ENCODE measurements around the gene RAET1L.

Gene RAET1L

DNA sequence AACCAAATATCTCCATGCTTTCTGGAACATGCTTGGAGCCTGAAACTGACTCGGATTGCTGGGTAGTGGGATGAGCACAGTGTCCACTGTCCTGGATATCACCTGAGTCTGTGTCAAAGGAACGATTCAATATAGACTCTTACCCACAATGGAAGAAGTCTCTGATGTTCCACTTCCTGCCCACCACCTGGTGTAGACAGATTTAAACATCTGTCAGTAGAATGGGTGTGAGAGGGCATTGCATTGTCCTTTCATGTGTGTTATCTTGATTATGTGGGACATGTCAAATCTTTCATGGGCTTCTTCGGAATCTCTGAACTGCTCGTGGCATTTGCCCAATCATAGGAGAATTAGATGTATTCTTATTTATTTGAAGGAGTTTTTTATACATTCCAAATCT is 22.8 kb upstream of the RAET1L start:
- Histone ChIP-seq H3K9me3 (ENCODE audit: control insufficient read depth in 5 of 5, low read length in 5 of 5) (no peaks in the 10 kb centered on the region), H3K4me1 (ENCODE audit: control insufficient read depth in 5 of 5, insufficient read depth in 5 of 5, low read length in 5 of 5) (no peaks in the 10 kb centered on the region), H3K4me3 (ENCODE audit: low read depth in 1 of 5, low read length in 5 of 5) (no peak overlapping the region), H3K27ac (ENCODE audit: low read depth, low read length) (no peak overlapping the region), H3K36me3 (ENCODE audit: control insufficient read depth in 5 of 5, insufficient read depth in 5 of 5, low read length in 5 of 5) (no peaks in the 10 kb centered on the region), H3K9ac (ENCODE audit: low read length in 5 of 5) (no peak overlapping the region), H3K27me3 (ENCODE audit: control insufficient read depth in 5 of 5, insufficient read depth in 4 of 5, low read length in 5 of 5) (peaks cover 4 to 14% (median 11%) of the 10 kb centered on the region in 5 donors)

DNA sequence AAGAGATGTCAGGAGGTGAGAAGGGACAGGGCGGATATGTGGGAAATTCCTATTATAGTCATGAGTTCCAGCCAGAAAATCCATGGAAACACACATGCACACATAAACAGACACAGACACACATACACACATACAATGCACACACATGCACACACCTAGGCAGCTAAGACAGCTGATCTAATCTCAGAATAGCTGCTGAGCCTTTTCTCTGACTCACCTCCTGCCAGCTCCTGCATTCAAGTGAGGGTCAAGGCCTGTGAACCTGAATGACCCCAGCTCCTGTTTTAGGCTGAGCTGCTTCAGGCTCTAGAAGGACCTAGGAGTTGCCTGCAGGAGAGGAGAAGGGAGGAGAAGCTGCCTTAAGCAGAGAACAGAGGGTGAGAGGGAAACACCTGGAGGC is 21.6 kb upstream of the RAET1L start:
- Histone ChIP-seq H3K27me3 (ENCODE audit: control insufficient read depth in 5 of 5, insufficient read depth in 4 of 5, low read length in 5 of 5) (peaks cover 0 to 11% (median 4%) of the 10 kb centered on the region in 5 donors), H3K9me3 (ENCODE audit: control insufficient read depth in 5 of 5, low read length in 5 of 5) (no peaks in the 10 kb centered on the region)

DNA sequence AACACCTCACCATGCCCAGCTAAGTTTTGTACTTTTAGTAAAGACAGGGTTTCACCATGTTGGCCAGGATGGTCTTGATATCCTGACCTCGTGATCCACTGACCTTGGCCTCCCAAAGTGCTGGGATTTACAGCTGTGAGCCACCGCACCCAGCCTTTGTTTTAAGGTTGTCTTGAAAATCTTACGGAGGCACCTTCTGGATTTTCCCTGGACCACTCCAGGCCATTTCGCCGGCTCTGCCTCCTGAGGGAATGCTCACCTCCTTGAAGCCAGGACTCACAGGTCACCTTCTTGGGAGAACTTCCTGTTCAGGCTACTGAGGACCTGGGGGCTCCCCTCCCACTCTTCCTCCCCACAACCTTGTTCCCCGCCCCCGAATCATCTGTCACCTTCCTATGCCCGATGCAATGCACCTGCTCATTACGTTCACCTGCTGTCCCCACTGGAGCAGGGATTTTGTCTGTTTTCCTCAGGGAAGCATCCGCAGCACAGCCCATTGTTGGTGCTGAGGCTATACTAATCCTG is 19.4 kb upstream of the RAET1L start:
- Histone ChIP-seq H3K36me3 (ENCODE audit: control insufficient read depth in 5 of 5, insufficient read depth in 5 of 5, low read length in 5 of 5) (no peaks in the 10 kb centered on the region), H3K27me3 (ENCODE audit: control insufficient read depth in 5 of 5, insufficient read depth in 4 of 5, low read length in 5 of 5) (peaks cover 5 to 25% (median 10%) of the 10 kb centered on the region in 5 donors), H3K27ac (ENCODE audit: low read depth, low read length) (no peak overlapping the region), H3K4me1 (ENCODE audit: control insufficient read depth in 5 of 5, insufficient read depth in 5 of 5, low read length in 5 of 5) (no peaks in the 10 kb centered on the region), H3K4me3 (ENCODE audit: low read depth in 1 of 5, low read length in 5 of 5) (no peak overlapping the region), H3K9ac (ENCODE audit: low read length in 5 of 5) (no peak overlapping the region), H3K9me3 (ENCODE audit: control insufficient read depth in 5 of 5, low read length in 5 of 5) (no peaks in the 10 kb centered on the region)

More for the DNA sequence above, 21.6 kb upstream of the RAET1L start:
- Histone ChIP-seq H3K9ac (ENCODE audit: low read length in 5 of 5) (no peak overlapping the region), H3K4me1 (ENCODE audit: control insufficient read depth in 5 of 5, insufficient read depth in 5 of 5, low read length in 5 of 5) (no peaks in the 10 kb centered on the region), H3K4me3 (ENCODE audit: low read depth in 1 of 5, low read length in 5 of 5) (no peak overlapping the region), H3K27ac (ENCODE audit: low read depth, low read length) (no peak overlapping the region), H3K36me3 (ENCODE audit: control insufficient read depth in 5 of 5, insufficient read depth in 5 of 5, low read length in 5 of 5) (no peaks in the 10 kb centered on the region)

DNA sequence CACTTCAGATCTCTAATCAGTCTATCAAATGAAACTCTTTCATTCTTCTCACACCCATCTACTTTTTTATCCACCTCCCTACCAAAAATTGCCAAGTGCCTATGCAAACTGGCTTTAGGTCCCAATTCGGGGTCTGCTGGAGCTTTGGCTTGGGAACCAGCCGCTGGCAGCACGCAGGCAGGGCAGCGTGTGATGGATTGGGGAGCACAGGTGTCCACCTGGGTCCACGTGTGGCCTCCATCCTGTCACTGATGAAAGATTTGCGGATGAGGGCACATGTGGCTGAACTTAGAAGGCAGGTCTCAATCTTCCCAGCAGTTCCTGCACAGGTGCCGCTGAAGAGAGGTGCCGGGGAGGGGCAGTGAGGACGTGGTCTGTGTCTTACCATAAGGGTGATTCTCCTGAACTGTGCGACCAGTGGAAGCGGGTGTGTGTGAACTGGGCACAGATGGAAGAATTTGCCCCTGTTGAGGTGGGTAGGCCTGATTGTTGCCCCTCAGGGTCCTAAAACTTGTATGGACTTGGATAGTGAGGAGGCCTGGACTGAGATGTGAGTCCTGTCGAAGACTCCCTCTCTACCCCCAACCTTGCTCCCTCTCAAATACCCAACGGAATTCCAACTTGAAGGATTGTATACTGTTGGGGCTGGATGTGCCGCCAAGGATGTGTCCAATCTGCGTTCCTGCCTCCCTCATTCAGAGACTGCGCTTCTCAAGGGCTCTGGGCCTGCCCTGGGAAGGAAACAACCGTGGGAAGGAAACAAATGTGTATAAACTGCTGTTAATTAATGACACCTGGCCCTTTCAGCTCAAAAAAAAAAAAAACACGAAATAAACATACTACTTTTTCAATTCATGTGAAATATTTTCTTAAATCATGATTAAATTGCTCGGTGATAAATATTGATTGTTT is 18.4 kb upstream of the RAET1L start:
- peaks cover 9 to 33% (median 19%) of the 10 kb centered on the region in 5 donors for H3K27me3 ChIP-seq (ENCODE audit: control insufficient read depth in 5 of 5, insufficient read depth in 4 of 5, low read length in 5 of 5)
- H3K27ac ChIP-seq (ENCODE audit: low read depth, low read length) = no peak overlapping the region
- H3K4me1 ChIP-seq (ENCODE audit: control insufficient read depth in 5 of 5, insufficient read depth in 5 of 5, low read length in 5 of 5) = no peaks in the 10 kb centered on the region
- H3K9ac ChIP-seq (ENCODE audit: low read length in 5 of 5) = no peak overlapping the region
- no peaks in the 10 kb centered on the region for H3K9me3 ChIP-seq (ENCODE audit: control insufficient read depth in 5 of 5, low read length in 5 of 5)
- H3K4me3 ChIP-seq (ENCODE audit: low read depth in 1 of 5, low read length in 5 of 5) = no peak overlapping the region
- H3K36me3 ChIP-seq (ENCODE audit: control insufficient read depth in 5 of 5, insufficient read depth in 5 of 5, low read length in 5 of 5) = no peaks in the 10 kb centered on the region

DNA sequence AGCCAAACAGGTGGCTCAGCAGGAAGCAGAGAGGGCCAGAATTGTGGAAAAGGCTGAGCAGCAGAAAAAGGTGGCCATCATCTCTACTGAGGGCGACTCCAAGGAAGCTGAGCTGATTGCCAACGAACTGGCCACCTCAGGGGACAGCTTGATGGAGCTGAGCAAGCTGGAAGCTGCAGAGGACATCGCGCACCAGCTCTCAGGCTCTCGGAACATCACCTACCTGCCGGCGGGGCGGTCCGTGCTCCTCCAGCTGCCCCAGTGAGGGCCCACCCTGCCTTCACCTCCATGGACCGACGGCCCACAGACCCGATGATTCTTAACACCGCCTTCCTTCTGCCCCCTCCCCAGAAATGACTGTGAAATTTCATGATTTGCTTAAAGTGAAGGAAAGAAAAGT is 17.8 kb upstream of the RAET1L start:
- Histone ChIP-seq H3K27ac (ENCODE audit: low read depth, low read length) (no peak overlapping the region), H3K4me1 (ENCODE audit: control insufficient read depth in 5 of 5, insufficient read depth in 5 of 5, low read length in 5 of 5) (peaks cover 0 to 4% (median 4%) of the 10 kb centered on the region in 5 donors), H3K4me3 (ENCODE audit: low read depth in 1 of 5, low read length in 5 of 5) (no peak overlapping the region), H3K9ac (ENCODE audit: low read length in 5 of 5) (no peak overlapping the region), H3K27me3 (ENCODE audit: control insufficient read depth in 5 of 5, insufficient read depth in 4 of 5, low read length in 5 of 5) (peaks cover 9 to 39% (median 26%) of the 10 kb centered on the region in 5 donors), H3K36me3 (ENCODE audit: control insufficient read depth in 5 of 5, insufficient read depth in 5 of 5, low read length in 5 of 5) (no peaks in the 10 kb centered on the region), H3K9me3 (ENCODE audit: control insufficient read depth in 5 of 5, low read length in 5 of 5) (no peaks in the 10 kb centered on the region)

DNA sequence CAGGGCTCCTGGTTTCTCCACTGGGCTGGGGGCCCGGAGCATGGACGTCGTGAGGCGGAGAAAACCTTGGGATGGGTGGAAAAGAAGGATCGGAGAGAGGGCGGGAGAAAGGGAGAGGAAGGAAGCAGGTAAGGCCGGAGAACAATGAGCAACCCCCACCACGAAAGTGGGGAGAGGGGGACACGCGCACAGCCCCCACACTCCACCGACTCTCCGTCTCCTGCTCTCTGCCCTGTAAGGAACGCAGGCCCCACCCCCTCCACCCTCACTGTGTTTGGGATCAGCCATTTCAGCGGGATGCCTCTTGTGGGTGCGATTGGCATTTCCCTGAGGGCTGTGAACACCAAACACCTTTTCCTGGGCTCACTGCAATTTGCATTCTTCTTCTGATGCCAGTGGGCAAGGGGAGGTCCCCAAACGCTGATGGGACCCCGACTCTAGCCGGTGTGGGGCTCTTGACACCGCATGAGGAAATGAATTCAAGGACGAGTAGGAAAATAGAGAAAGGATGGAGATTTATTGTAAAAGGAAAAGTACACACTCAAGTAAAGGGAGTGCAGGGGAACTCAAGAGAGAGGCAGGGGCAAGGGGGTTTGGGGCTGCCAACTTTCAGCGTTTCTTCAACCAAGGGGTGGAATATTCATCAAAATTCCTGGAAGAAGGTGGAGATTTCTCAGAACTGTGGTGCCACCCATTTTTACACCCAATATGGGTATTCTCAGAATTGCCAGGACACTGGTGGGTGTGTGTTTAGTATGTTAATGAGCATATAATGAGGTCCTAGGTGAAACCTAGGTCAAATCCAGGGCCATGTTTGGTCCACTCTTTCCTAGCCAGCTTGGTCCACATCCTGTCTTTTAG is 13.1 kb upstream of the RAET1L start:
- no peak overlapping the region for H3K27ac ChIP-seq (ENCODE audit: low read depth, low read length)
- peaks cover 2 to 13% (median 12%) of the 10 kb centered on the region in 5 donors for H3K4me1 ChIP-seq (ENCODE audit: control insufficient read depth in 5 of 5, insufficient read depth in 5 of 5, low read length in 5 of 5)
- H3K4me3 ChIP-seq (ENCODE audit: low read depth in 1 of 5, low read length in 5 of 5) = peak overlapping the region in 2 of 5 donors; percentile 29 to 31
- peaks cover 31 to 56% (median 44%) of the 10 kb centered on the region in 5 donors for H3K27me3 ChIP-seq (ENCODE audit: control insufficient read depth in 5 of 5, insufficient read depth in 4 of 5, low read length in 5 of 5)
- no peaks in the 10 kb centered on the region for H3K9me3 ChIP-seq (ENCODE audit: control insufficient read depth in 5 of 5, low read length in 5 of 5)
- H3K9ac ChIP-seq (ENCODE audit: low read length in 5 of 5) = no peak overlapping the region
- no peaks in the 10 kb centered on the region for H3K36me3 ChIP-seq (ENCODE audit: control insufficient read depth in 5 of 5, insufficient read depth in 5 of 5, low read length in 5 of 5)

DNA sequence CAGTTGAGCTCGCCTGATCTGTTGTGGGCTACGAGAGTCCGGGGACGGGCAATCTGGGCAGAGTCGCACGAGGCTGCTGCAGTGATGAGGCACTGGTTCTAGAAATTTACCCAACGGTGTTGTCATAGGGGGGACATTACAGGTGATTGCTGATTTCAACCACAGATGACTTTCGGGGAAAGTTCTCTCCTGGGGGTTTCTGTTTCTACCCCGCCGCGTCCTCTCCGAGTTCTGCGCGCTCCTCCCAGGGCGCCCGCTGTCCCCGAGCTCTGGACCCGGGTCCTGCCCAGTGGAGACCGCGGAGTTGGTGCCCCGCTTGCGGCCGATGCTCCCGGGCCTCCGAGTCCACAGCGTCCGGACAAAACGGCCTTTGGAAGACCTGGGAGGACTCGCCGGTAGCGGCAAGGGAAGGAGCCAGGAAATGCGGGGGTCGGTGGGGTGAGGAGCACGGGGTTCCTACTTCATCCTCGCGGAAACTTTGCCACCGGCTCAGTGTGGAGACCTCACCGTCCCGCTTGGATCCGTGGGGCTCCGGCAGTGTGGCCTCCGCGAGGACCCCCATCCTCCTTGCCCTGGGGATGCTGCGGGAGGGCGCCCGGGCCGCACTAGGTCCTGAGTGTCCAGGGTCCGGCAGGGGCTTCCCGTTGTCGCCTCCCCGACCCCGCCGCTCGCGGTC is 12.3 kb upstream of the RAET1L start:
- Histone ChIP-seq H3K27me3 (ENCODE audit: control insufficient read depth in 5 of 5, insufficient read depth in 4 of 5, low read length in 5 of 5) (peaks cover 31 to 52% (median 44%) of the 10 kb centered on the region in 5 donors), H3K9me3 (ENCODE audit: control insufficient read depth in 5 of 5, low read length in 5 of 5) (no peaks in the 10 kb centered on the region), H3K4me3 (ENCODE audit: low read depth in 1 of 5, low read length in 5 of 5) (peak overlapping the region in 3 of 5 donors; percentile 6 to 31 (median 29)), H3K27ac (ENCODE audit: low read depth, low read length) (no peak overlapping the region), H3K4me1 (ENCODE audit: control insufficient read depth in 5 of 5, insufficient read depth in 5 of 5, low read length in 5 of 5) (peaks cover 2 to 13% (median 12%) of the 10 kb centered on the region in 5 donors), H3K36me3 (ENCODE audit: control insufficient read depth in 5 of 5, insufficient read depth in 5 of 5, low read length in 5 of 5) (no peaks in the 10 kb centered on the region), H3K9ac (ENCODE audit: low read length in 5 of 5) (no peak overlapping the region)

DNA sequence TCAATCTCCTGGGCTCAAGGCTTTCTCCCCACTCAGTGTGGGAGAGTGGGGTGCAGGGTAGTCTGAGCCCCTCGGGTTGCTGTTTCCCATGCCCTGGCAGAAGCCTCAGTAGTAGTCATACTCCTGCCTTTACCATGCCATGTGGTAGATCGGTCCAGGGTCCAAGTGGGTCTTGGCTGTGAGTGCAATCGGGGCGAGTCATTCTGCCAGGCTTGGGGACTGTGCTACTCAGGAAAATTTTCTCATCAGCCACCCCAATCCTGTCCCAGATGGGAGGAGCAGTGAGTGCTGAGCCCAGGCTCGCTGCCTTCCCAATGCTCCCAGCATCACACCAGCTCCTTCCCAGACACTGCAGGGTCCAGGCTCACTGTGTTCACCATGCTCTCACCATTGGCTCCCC is 10.7 kb upstream of the RAET1L start:
- Histone ChIP-seq H3K9me3 (ENCODE audit: control insufficient read depth in 5 of 5, low read length in 5 of 5) (no peaks in the 10 kb centered on the region), H3K36me3 (ENCODE audit: control insufficient read depth in 5 of 5, insufficient read depth in 5 of 5, low read length in 5 of 5) (no peaks in the 10 kb centered on the region), H3K27ac (ENCODE audit: low read depth, low read length) (no peak overlapping the region), H3K4me1 (ENCODE audit: control insufficient read depth in 5 of 5, insufficient read depth in 5 of 5, low read length in 5 of 5) (peaks cover 2 to 13% (median 12%) of the 10 kb centered on the region in 5 donors), H3K27me3 (ENCODE audit: control insufficient read depth in 5 of 5, insufficient read depth in 4 of 5, low read length in 5 of 5) (peaks cover 31 to 50% (median 44%) of the 10 kb centered on the region in 5 donors), H3K4me3 (ENCODE audit: low read depth in 1 of 5, low read length in 5 of 5) (no peak overlapping the region), H3K9ac (ENCODE audit: low read length in 5 of 5) (no peak overlapping the region)

DNA sequence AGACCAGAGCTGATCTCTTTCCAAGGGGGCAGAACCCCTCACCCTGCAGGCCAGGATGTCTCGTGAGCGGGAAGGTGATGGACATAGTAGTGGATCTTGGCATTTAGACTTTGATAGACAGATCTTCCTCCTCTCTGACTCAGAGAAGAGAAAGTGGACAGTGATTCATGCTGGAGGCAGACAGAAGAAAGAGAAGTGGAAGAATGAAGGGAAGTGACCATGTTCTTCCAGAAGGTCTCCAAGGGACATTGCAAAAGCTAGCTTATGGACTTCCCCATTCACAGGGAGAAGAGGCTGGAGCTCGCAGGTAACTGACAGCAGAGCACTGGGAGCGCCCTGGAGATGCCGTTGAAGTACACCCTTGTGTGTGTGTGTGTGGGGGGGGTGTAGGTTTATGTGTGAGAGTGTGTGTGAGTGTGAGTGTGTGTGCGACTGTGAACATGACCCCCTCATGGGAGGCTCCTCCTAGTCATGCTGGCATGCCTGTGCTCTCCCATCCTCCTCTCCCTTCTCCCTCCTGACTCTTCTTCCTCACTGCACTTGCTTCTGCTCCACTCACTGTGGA is 8.0 kb upstream of the RAET1L start:
- no peaks in the 10 kb centered on the region for H3K9me3 ChIP-seq (ENCODE audit: control insufficient read depth in 5 of 5, low read length in 5 of 5)
- no peak overlapping the region for H3K4me3 ChIP-seq (ENCODE audit: low read depth in 1 of 5, low read length in 5 of 5)
- peaks cover 18 to 32% (median 25%) of the 10 kb centered on the region in 5 donors for H3K27me3 ChIP-seq (ENCODE audit: control insufficient read depth in 5 of 5, insufficient read depth in 4 of 5, low read length in 5 of 5)
- H3K27ac ChIP-seq (ENCODE audit: low read depth, low read length) = no peak overlapping the region
- no peak overlapping the region for H3K9ac ChIP-seq (ENCODE audit: low read length in 5 of 5)
- peaks cover 2 to 11% (median 10%) of the 10 kb centered on the region in 5 donors for H3K4me1 ChIP-seq (ENCODE audit: control insufficient read depth in 5 of 5, insufficient read depth in 5 of 5, low read length in 5 of 5)
- H3K36me3 ChIP-seq (ENCODE audit: control insufficient read depth in 5 of 5, insufficient read depth in 5 of 5, low read length in 5 of 5) = no peaks in the 10 kb centered on the region
